Stimulated activated naive CD8-positive, alpha-beta T cell treated with anti-CD3 and anti-CD28 coated beads, Interleukin-15, Interleukin-2, amounts not matched to agents 100 U/mL and 50 U/mL, for 24 hours (primary cell): ENCODE results near the gene ATP2C2.
"Not testable (repeated sequence)": the region's sequence is repeated elsewhere in the genome, so short reads cannot be mapped to it uniquely, and the experiment has no call there.

Experiments used
- ATAC-seq: fragments of 150-1000 bp; cut with Tn5 transposase; one replicate; pipeline ENCODE4 v1.10.0; 2021
- DNase-seq: peaks from one replicate; pipeline ENCODE4 v3.0.0; 2021

ATP2C2 gene

DNA sequence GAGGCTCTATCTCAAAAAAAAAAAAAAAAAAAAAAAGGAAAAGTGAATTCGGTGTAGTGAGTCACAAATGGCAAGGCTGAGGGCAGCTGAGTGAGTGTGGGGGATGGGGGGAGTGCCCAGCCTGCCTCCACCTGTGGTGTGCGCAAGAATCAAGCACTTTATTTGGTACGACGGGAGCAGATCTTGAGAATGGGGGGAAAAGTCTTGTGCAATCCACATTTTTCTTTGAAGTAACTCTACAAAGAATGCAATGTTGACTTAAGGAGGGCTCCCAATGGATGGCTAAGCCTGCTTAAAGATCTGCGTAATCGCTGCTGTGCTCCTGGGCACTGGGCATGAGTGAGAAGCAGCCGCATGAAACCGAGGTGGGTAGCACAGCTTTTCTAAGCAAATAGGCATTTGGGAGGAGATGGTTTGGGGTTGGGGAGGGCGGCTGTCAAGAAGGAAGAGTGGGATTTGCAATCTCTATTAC, 28.2 kb downstream of the ATP2C2 start:
- DNase-seq (no peak), ATAC-seq (no peak)

DNA sequence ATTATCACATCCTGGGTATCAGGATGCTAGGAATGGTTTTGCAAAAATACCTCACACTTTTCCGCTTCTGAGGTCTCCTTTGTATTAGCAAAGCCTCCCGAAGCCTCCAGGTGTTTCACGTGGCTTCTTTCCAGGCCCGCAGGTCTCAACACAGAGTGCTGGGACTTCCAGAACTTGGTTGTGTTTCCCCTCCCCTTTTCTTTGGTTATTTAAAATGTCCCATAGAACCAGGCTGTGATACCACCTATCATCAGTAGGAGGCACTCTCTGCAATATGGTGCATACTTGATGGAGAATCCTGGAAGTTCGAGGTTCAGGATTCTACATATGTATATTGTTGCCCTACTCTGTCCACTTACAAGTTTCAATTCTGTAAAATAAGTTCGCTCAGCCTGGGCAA, 28.8 kb downstream of the ATP2C2 start:
- DNase-seq (no peak), ATAC-seq (no peak)

DNA sequence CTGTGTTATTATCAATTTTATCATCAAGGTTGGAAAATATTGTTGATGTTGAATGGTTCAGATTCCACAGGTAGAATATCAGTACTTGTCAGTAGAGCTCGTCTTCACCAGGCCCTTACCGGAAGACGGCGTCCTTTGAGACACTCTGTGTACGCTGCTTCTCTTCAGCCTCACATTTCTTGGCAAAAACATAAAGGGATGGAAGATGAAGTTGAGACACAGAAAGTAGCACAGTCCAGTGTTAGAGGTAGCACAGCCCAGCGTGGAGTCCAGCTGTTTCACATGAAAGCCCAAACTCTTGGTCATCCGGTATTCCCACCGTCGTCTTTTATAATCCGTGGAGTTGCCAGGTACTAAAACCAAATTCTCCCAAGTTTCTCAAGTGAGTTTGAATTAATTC, 30.4 kb downstream of the ATP2C2 start:
- DNase-seq (no peak), ATAC-seq (no peak)

DNA sequence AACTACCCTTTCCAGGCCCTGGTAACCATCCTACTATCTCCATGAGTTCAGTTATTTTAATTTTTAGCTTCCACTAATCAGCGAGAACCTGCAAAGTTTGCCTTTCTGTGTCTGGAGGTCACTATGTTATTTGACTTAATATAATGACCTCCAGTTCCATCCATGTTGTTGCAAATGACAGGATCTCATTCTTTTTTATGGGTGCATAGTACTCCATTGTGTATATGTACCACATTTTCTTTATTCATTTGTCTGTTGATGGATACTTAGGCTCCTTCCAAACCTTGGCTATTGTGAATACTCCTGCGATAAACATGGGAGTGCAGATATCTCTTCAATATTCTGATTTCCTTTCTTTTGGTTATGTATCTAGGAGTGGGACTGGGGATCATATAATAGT, 31.6 kb downstream of the ATP2C2 start:
- ATAC-seq, DNase-seq: not testable (repeated sequence)

DNA sequence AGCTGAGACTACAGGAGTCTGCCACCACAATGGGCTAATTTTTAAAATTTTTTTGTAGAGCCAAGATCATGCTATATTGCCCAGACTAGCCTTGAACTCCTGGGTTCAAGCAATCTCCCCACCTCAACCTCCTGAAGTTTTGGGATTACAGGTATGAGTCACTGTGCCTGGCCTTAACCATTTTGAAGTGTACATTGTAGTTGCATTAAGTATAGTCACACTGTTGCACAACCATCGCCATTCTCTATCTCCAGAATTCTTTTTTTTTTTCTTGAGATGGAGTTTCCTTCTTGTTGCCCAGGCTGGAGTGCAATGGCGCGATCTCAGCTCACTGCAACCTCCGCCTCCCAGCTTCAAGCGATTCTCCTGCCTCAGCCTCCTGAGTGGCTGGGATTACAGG, 35.1 kb downstream of the ATP2C2 start:
- ATAC-seq, DNase-seq: not testable (repeated sequence)

DNA sequence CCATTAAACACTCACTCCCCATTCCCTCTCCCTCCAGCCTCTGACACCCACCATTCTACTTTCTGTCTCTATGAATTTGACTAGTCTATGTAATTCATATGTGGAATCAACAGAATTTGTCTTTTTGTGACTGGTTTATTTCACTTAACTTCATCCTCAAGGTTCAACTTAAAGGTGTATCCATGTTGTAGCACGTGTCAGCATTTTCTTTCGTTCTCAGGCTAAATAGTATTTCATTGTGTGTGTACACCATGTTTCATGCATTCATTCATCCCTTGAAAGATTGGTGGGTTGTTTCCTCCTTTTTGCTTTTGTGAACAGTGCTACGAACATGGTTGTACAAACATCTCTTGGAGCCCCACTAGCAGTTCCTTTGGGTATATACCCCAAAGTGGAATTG, 36.0 kb downstream of the ATP2C2 start:
- no peak for ATAC-seq
- DNase-seq, result no peak

DNA sequence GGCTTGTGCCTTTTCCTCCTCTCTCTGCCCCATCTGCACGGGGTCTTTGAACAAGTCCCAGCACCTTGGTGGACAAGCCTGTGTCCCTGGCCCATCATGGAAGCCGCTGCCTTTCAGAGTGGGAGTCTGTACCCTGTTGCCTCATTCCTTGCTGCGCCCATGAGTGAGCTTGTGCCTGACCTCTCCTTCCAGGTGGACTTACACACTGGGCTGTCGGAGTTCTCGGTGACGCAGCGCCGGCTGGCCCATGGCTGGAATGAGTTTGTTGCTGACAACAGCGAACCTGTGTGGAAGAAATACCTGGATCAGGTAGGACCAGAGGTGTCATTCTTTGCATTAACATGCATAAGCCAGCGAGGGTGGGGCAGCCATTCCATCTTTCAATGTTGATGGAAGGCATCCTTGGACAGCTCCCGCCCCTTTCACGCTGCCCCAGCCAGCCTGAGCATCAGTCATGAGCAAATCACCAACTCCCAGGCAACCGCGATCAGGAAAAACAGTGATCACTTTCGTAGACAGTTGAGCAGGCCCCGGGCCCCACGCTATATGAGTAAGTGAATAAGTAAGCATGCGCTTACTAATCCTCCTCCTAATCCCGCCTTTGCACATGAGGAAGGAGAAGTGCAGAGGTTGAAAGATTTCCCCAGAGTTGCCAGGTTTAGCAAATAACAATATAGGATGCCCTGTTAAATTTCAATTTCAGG, 36.8 kb downstream of the ATP2C2 start:
- DNase-seq (no peak), ATAC-seq (no peak)

DNA sequence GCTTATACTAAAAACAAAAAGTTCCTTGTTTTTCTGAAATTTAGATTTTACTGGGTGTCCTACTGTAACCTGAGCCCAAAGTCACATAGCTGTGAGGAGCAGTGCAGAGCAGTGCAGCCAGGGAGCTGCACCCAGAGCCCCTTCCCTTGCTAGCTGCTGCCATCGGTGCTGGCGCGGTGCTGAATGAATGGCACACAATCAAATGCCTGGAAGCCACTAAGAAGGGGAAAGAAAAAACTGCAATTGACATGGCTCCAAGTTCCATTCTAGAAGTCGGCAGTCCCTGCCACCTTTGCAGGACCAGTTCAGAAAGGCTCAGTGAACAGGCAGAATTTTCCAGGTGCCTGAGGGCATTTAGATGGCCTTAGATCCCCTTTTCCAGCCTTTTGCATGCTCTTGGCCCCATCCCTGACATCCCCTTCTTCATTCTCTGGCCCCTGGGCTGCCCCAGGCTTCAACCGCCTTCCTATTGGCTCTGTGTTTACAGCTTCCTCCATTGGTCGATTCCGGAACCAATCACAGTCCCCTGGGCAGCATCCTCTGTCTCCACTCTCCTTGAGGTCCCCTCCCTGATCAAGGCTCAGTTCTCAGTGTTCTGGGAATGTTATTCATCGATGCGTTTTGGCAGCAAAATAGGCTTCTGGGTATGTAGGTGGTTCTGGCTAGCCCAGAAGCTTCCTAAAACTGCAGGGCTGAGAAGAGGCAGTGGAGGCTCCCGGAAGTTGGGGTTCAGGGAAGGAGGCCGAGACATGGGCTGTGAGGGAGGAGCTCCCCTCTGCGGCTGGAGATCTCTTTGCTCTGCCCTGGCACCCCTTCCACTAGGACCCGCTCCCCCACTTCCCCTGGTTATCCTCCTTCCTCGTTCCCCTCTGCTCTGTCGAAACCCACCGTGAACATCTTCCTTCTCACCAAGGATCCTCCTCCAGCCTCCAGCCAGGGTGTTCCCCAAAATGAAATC, 37.9 kb downstream of the ATP2C2 start:
- ATAC-seq (no peak), DNase-seq (no peak)

DNA sequence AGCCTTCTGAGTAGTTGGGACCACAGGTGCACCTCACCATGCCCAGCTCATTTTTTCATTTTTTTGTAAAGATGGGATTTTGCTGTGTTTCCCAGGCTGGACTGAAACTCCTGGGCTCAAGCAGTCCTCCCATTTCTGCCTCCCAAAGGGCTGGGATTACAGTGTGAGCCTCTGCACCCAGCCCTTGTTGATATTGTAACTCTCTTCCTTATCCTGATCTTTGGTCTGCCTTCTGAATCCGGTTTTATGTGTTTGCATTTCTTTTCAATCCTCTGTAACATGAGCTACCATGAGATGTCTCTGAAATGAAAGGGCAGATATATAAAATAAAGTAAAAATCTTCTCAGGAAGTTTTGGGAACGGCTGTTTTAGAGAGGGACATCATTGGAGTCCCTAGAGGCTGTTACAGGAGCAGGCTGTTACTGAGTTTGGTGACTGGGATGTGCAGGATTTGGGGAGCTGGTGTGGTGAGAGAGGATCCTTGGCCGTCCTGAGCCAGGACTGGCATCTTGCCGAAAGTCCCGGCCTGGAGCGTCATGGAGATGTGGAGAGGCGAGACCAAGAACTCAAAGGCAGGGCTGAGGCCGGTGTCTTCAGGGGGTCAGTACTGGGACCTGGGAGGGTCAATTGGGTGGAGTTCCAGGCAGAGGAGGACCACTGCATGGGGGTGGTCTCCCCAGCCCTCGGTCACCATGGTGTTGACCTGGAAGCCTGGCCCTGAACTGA, 39.4 kb downstream of the ATP2C2 start:
- ATAC-seq, result no peak
- DNase-seq, result no peak

DNA sequence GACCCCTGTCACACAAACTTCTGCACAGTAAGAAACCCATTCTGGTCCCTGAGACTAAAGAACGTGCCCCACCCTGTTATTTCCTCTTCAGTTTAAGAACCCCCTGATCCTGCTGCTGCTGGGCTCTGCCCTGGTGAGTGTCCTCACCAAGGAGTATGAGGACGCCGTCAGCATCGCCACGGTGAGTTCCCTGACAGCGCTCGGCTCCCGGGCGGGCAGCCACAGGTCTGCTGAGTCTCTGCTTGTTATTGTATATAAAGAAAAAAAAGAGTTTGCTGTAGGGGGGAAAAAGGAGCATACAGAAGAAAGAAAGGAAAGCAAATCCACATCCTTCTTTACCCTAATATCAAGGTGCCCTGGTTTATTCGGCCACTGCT, 40.0 kb downstream of the ATP2C2 start:
- ATAC-seq, result no peak
- no peak for DNase-seq

DNA sequence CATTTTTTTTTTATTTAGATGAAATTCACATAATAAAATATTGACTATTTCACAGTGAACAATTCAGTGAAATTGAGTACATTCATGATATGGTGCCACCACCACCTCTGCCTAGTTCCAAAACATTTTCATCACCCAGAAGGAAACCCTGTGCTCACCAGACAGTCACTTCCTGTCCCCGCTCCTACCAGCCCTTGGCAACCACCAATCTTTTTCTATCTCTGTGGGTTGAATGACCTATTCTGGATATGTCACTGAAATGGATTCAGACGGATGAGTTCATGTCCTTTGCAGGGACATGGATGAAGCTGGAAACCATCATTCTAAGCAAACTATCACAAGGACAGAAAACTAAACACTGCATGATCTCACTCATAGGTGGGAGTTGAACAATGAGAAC, 40.5 kb downstream of the ATP2C2 start:
- DNase-seq, result no peak
- ATAC-seq, result no peak

DNA sequence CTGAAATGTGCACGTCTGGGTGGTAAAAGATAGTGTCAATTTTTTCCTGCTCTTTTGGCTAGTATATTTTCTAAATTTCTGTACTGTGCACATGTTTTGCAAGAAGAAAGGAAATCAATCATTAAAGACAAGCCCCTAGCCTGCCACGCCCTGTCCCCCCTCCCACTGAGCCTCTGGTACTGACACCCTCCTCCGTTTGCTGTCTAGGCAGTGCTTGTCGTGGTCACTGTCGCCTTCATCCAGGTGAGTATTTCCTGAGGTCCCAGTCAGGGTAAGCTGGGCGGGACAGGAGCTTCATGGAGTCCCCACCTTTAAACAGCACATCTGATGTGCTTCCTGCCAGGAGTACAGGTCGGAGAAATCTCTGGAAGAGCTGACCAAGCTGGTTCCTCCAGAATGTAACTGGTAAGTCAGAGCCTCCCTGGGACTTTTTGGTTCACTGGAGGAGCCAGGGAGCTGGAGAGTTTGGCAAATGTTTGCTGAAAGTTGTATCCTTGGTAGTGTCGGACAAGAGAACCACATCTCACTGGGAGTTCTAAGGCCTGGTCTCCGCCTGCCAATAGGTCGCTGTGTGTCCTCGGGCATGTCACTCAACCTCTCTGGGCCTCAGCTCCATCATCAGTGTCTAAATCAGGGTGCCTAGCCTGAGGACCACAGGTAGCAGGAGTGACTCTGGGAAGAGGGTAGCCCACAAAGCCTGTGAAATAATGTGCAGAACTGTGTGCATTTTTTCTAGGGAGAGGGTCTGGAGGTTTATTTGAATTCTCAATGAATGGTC, 42.2 kb downstream of the ATP2C2 start:
- ATAC-seq, result no peak
- no peak for DNase-seq

DNA sequence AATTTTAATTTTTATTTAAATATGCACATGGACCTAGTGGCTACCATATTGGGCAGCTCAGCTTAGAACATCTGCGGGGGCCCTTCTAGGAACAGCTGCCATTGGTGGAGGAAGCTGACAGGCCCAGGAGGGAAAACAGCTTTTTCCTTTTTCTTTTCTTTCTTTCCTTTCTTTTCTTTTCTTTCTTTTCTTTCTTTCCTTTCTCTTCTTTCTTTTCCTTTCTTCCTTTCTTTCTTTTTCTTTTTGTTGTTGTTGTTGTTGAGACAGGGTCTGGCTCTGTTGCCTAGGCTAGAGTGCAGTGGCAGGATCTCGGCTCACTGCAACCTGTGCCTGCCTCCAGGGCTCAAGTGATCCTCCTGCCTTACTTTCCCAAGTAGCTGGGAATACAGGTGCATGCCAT, 43.4 kb downstream of the ATP2C2 start:
- no peak for DNase-seq
- no peak for ATAC-seq

DNA sequence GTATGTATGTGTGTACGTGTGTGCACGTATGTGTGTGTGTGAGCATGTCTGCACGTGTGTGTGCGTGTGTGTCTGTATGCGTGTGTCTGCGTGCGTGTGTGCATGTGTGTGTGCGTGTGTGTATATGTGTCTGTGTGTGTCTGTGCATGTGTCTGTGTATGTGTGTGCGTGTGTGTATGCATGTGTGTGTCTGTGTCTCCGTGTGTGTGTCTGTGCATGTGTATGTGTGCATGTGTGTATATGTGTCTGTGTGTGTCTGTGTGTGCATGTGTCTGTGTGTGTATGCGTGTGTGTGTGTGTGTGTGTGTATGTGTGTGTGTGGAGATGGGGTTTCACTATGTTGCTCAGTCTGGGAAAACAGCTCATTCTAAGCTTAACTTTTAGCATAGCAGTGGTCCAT, 43.9 kb downstream of the ATP2C2 start:
- ATAC-seq, result no peak
- no peak for DNase-seq

DNA sequence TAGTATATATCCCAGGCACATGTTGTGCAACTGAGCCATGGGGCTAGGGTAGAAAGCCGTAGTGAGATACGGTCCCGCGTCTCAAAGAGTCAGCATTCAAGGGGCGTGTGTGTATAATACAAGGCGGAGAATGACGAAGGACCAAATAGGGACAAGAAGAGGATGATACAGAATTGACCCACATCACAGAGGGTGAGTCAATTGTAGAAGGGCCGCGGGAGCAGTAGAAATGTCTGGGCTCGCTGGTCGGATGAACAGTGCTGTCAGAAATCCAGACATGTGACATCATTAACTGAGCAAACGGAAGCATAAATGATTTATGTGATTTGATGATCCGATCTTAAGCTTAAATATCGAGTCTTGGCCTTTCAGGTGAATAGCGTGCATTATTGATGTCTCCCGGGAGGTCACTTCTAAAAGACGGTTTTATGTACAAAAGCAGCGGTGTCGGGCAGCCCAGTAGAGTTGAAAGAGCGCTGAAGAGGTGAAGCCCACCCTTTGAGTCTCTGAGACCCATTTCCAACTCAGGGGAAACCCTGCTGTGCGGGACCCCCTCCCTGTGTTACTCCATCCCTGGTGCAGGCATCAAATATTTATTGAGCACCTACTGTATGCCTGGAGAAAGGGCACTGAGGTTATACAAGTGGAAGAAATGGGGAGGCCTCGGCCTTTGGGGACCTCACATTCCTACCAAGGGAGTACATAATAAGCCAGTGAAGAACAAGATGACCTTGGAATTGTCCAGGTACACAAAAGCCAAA, 45.1 kb downstream of the ATP2C2 start:
- ATAC-seq (no peak), DNase-seq (no peak)

DNA sequence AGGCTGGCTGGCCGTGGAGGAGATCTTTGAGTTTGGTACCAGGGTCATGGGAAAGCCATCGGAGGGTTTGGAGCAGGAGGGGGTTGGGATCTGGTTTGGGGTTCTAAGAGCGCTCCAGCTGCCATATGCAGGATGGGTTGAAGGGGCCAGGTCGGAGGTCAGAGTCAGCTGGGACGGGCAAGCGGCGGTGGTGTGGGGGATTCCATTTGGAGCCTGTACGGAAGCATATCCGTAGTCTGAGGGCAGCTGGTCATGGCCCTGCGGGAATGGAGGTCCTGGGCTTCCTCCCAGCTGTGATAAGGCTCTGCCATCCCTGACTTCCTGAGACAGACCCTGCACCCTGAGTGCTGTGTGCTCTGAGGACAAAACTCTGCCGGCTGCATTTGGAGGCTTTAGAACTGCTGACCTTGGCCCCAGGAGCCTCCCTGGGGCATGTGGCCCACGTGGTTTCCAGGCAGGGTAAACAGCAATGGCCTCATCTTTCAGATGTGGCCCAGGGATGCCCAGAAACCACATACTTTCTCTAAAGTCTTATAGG, 46.5 kb downstream of the ATP2C2 start:
- ATAC-seq (no peak), DNase-seq (no peak)

DNA sequence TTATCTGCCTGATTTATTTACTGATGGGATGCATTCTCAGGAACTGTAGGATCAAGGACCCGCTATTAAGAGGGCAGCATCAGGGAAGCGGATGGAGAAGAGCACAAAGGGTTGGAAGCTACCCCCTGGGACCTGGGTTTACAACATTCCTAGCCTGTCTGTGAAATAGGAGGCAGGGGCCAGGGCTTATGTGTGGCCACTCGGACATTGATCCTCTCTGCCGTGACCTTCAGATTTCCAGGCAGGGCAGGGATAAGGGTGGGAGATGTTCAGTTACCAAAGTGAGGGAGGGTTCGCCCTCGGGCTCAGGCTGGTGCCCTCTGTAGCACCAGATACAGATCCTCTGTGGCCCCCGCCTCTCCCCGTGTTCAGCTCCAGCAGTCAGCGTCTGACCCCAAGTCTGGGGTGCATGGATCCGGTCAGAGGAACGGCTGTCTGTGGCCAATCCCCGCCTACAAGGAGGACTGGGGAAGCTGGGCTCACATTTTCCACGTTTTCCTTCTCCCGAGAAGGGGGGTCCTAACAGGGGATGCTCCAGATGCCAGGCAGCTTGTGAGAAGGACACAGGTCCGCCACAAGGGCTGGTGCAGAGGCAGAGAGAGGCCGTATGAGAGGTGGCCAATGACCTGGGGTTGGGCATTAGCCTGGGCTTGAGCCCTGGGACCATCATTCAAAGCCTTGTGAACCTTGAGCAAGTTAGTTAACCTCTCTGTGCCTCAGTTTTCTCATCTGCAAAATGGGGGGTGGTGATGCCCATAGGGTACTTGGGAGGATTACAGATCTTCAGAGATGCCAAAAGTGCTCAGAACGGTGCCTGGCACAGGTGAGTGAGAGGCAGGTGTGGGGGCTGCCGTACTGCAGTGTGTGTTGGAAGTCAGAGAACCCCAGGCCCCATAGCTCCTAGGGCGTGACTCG, 48.3 kb downstream of the ATP2C2 start:
- ATAC-seq (no peak), DNase-seq (no peak)

DNA sequence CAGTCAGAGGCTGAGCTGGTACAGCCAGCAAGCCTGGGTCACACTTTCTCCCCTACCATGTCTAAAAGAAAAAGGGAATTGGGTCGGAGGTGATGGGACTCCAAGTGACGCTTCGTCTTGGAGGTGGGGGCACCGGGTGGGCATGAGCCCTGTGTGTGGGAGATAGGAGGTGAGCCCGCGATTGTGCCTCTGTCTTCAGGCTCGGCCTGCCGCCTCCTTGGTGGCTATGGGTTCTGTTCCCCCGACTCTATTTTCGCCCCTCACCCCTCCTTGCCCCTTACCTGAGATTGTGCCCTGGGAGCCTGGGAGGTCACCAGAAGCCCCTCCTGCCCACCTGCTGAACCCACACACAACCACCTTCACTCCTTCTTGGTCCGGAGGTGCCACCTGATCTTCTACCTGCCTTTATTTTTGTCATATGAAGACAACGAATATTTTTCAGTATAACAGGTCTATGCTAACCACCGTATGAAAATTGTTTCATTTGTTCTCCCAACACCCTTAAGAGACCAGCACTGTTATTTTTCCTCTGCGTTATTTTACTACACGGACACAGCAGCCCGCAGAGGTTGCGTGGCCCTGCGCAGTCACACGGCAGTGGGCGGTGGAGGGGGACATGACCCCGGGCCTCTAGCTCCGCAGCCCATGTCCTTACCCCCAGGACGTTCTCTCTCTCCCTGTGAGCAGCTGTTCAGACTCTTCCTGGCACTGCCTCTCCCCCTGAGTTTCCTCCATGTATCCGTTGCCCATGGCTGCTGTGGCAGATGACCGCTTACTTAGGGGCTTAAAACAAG, 49.9 kb downstream of the ATP2C2 start:
- ATAC-seq (no peak), DNase-seq (no peak)

DNA sequence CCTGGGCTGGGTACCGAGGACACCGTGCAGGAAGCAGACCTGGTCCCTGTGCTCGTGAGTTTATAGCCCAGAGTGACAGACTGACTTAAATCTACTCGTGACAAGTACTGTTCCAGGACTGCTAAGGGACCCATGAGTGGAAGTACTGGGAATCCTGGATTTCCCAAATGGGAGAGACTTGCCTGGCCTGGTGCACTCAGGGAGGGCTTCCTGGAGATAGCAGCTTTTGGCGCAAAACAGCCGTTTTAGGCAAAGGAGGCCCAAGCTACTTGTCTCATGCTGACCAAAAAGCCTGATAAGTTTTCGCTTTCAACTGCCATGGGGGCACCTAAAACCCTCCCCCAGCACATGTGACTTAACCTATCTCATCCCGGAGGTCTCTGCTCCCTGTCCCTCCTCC, 51.4 kb downstream of the ATP2C2 start:
- DNase-seq (no peak), ATAC-seq (no peak)
